SK-N-SH (cell line): ENCODE measurements around the gene SPEG. TPM values are rescaled to one million over a fixed set of nuclear protein-coding genes. Genes with fewer than 3 reads are reported as not detected.

Experiments used
- CTCF ChIA-PET: fragments of 300-600, 350-600 bp; formaldehyde crosslinking; extraction: SDS; loops from one replicate; lab custom pipeline; 2021; lab: Yijun Ruan, JAX
- POLR2A ChIA-PET: fragments of 350-600 bp; sonication (Branson Sonifier 250); formaldehyde crosslinking; extraction: SDS; loops from one replicate; lab custom pipeline; 2020; ENCODE audit warnings: antibody characterized with exemption, inconsistent platforms; lab: Yijun Ruan, JAX
- DNase-seq: peaks from one replicate; pipeline ENCODE4 v3.0.0; 2012
- H2AFZ ChIP-seq: fragments of 200-600 bp; sonication (generic); 2 replicates; pipeline ENCODE4 v1.8.1; 2016; ENCODE audit warnings: antibody characterized with exemption, mild to moderate bottlenecking, low read depth
- H3F3A ChIP-seq: fragments of 200-600 bp; sonication (generic); replicated peaks from 2 replicates; pipeline ENCODE3; 2016; ENCODE audit warnings: antibody characterized with exemption, mild to moderate bottlenecking; ENCODE audit not compliant: insufficient read depth
- H3K27ac ChIP-seq, 2 experiments: fragments of 200-500 bp in 1 of 2; fragments of 200-600 bp in 1 of 2; sonication (Bioruptor generic) in 1 of 2; sonication (generic), shearing (Covaris generic) in 1 of 2; 2 replicates each; pipeline versions ENCODE4 v1.5.1 to v1.6.1; 2014 to 2016; ENCODE audit warnings: low read depth in 2 of 2, inconsistent platforms in 1 of 2, low read length in 1 of 2, mild to moderate bottlenecking in 1 of 2, mixed read lengths in 1 of 2
- H3K27me3 ChIP-seq: fragments of 200-600 bp; sonication (generic), shearing (Covaris generic); 2 replicates; pipeline ENCODE4 v1.6.1; 2016; ENCODE audit warnings: mixed run types; ENCODE audit not compliant: insufficient read depth
- H3K36me3 ChIP-seq, 2 experiments: fragments of 200-500 bp in 1 of 2; fragments of 200-600 bp in 1 of 2; sonication (Bioruptor generic) in 1 of 2; sonication (generic) in 1 of 2; replicated peaks in 1 of 2; 2 replicates each; pipeline versions ENCODE3 to v1.5.1; 2014 to 2016; ENCODE audit warnings: low read length in 1 of 2, mild to moderate bottlenecking in 1 of 2; ENCODE audit not compliant: insufficient read depth in 2 of 2, control insufficient read depth in 1 of 2
- H3K4me1 ChIP-seq, 2 experiments: fragments of 200-500 bp in 1 of 2; fragments of 200-600 bp in 1 of 2; sonication (Bioruptor generic) in 1 of 2; sonication (generic), shearing (Covaris generic) in 1 of 2; 2 replicates each; pipeline versions ENCODE4 v1.5.1 to v1.6.1; 2014 to 2016; ENCODE audit warnings: low read depth in 1 of 2, low read length in 1 of 2, mixed run types in 1 of 2; ENCODE audit not compliant: insufficient read depth in 2 of 2, control insufficient read depth in 1 of 2
- H3K4me2 ChIP-seq: fragments of 200-600 bp; sonication (generic), shearing (Covaris generic); 2 replicates; pipeline ENCODE4 v1.6.1; 2017; ENCODE audit warnings: mixed run types
- H3K4me3 ChIP-seq, 2 experiments: fragments of 200-500 bp in 1 of 2; fragments of 200-600 bp in 1 of 2; sonication (Bioruptor generic) in 1 of 2; sonication (generic), shearing (Covaris generic) in 1 of 2; 2 replicates each; pipeline versions ENCODE4 v1.5.1 to v1.8.1; 2014 to 2016; ENCODE audit warnings: low read depth in 2 of 2, inconsistent platforms in 1 of 2, low read length in 1 of 2, mild to moderate bottlenecking in 1 of 2, mixed read lengths in 1 of 2, moderate library complexity in 1 of 2
- H3K79me2 ChIP-seq: fragments of 200-600 bp; sonication (generic); 2 replicates; pipeline ENCODE4 v1.8.1; 2017; ENCODE audit warnings: mild to moderate bottlenecking; ENCODE audit not compliant: insufficient read depth
- H3K9ac ChIP-seq: fragments of 200-600 bp; sonication (generic); 2 replicates; pipeline ENCODE4 v1.6.1; 2017; ENCODE audit warnings: mixed run types
- H3K9me2 ChIP-seq: fragments of 200-600 bp; sonication (generic); 2 replicates; pipeline ENCODE4 v1.6.1; 2017; ENCODE audit warnings: mixed run types
- H3K9me3 ChIP-seq: fragments of 200-600 bp; sonication (generic); 2 replicates; pipeline ENCODE4 v1.6.1; 2017; ENCODE audit warnings: mixed run types, mild to moderate bottlenecking, moderate library complexity
- H4K20me1 ChIP-seq: fragments of 200-600 bp; sonication (generic); 2 replicates; pipeline ENCODE4 v1.6.1; 2017; ENCODE audit warnings: mild to moderate bottlenecking, mixed run types; ENCODE audit not compliant: insufficient read depth
- CHD2 ChIP-seq: fragments of 150-350 bp; IDR thresholded peaks from 2 replicates; pipeline ENCODE4 v1.6.1; 2018; ENCODE audit warnings: low read length; ENCODE audit not compliant: partially characterized antibody
- ELF1 ChIP-seq: IDR thresholded peaks from 2 replicates; pipeline ENCODE4 v1.4.0; 2012
- FOSL2 ChIP-seq: IDR thresholded peaks from 2 replicates; pipeline ENCODE4 v1.4.0; 2012; ENCODE audit warnings: low read depth, mild to moderate bottlenecking, moderate library complexity, borderline replicate concordance
- GABPA ChIP-seq: IDR thresholded peaks from 2 replicates; pipeline ENCODE4 v1.4.0; 2012; ENCODE audit warnings: low read depth, mild to moderate bottlenecking
- IRF3 ChIP-seq: fragments of 150-350 bp; IDR thresholded peaks from 2 replicates; pipeline ENCODE4 v1.6.1; 2016; ENCODE audit warnings: mild to moderate bottlenecking, low read depth, low read length
- MXI1 ChIP-seq: IDR thresholded peaks from 2 replicates; pipeline ENCODE4 v1.6.1; 2012; ENCODE audit warnings: mild to moderate bottlenecking, low read depth, low read length, improper control_type of control experiment
- PBX3 ChIP-seq: IDR thresholded peaks from 2 replicates; pipeline ENCODE4; 2012
- POLR2AphosphoS5 ChIP-seq: IDR thresholded peaks from 2 replicates; pipeline ENCODE4 v1.6.1; 2012; ENCODE audit warnings: low read depth, low read length
- RAD21 ChIP-seq: IDR thresholded peaks from 2 replicates; pipeline ENCODE4 v1.6.1; 2012; ENCODE audit warnings: mild to moderate bottlenecking, low read length
- RCOR1 ChIP-seq: fragments of 150-350 bp; IDR thresholded peaks from 2 replicates; pipeline ENCODE4 v1.6.1; 2017; ENCODE audit warnings: antibody characterized with exemption, low read length
- REST ChIP-seq: IDR thresholded peaks from 2 replicates; pipeline ENCODE4 v1.6.1; 2012; ENCODE audit warnings: mild to moderate bottlenecking, low read depth, low read length, moderate library complexity
- RFX5 ChIP-seq: IDR thresholded peaks from 2 replicates; pipeline ENCODE4 v1.6.1; 2012; ENCODE audit warnings: mild to moderate bottlenecking, improper control_type of control experiment, low read length
- SIN3A ChIP-seq: IDR thresholded peaks from 2 replicates; pipeline ENCODE4 v1.6.1; 2012; ENCODE audit warnings: low read depth, mild to moderate bottlenecking, low read length, moderate library complexity, borderline replicate concordance
- TAF1 ChIP-seq: IDR thresholded peaks from 2 replicates; pipeline ENCODE4 v1.6.1; 2012; ENCODE audit warnings: low read depth, mild to moderate bottlenecking, low read length, moderate library complexity, borderline replicate concordance
- TCF12 ChIP-seq: IDR thresholded peaks from 2 replicates; pipeline ENCODE4 v1.4.0; 2012
- TEAD4 ChIP-seq: IDR thresholded peaks from 2 replicates; pipeline ENCODE4 v1.4.0; 2012; ENCODE audit warnings: mild to moderate bottlenecking, borderline replicate concordance; ENCODE audit not compliant: insufficient read depth
- USF1 ChIP-seq: IDR thresholded peaks from 2 replicates; pipeline ENCODE4 v1.4.0; 2012; ENCODE audit warnings: low read depth, borderline replicate concordance
- USF2 ChIP-seq: fragments of 150-350 bp; IDR thresholded peaks from 2 replicates; pipeline ENCODE4 v1.6.1; 2017; ENCODE audit warnings: antibody characterized with exemption, low read length, low read depth, borderline replicate concordance
- YY1 ChIP-seq: IDR thresholded peaks from 2 replicates; pipeline ENCODE4 v1.4.0; 2012; ENCODE audit warnings: low read depth, mild to moderate bottlenecking
- WGBS: methylation state at CpG from one replicate; pipeline ENCODE4 v1.1.6; 2017; ENCODE audit warnings: low lambda C conversion rate; 5-methylcytosine and 5-hydroxymethylcytosine counted together
- polyA plus RNA-seq, 3 experiments: library from polyadenylated mRNA; depleted of rRNA; stranded (reverse); fragments of >200 nt; gene quantifications; 2 replicates each; pipeline ENCODE4 v1.2.3, GENCODE V29; 2012

SPEG gene
- polyA plus RNA-seq, 1 of the 3 experiments (the other 2 are of a cell fraction): 107 TPM

- no peak for TF ChIP-seq YY1
These were observed 102.3 kb downstream of the SPEG start (continued) for GRCh38 chr2:219536967-219537366.

GRCh38 chr2:219537657-219538488 lies 103.2 kb downstream of the SPEG start:
- H3K9ac ChIP-seq: no peak overlapping the region
- no peaks in the 10 kb centered on the region for H3K9me2 ChIP-seq
- ChIA-PET POLR2A (no interaction called here), CTCF (interaction anchor here (0.7 to 62.1 kb wide), 7 partner anchors 10 to 152 kb away, joined by 3 to 2824 read pairs (median 21); partner anchors contain the start of genes ASIC4 and GMPPA)
- H3K27me3 ChIP-seq: no peaks in the 10 kb centered on the region
- H3K36me3 ChIP-seq: peaks cover 9 to 28% of the 10 kb centered on the region in 2 experiments
- peaks cover 9% of the 10 kb centered on the region for H3K79me2 ChIP-seq
- peaks cover 20% of the 10 kb centered on the region for H4K20me1 ChIP-seq
- no peak overlapping the region for H3K4me2 ChIP-seq
- H3K4me3 ChIP-seq: no peak overlapping the region
- H3K9me3 ChIP-seq: no peaks in the 10 kb centered on the region
- H3F3A ChIP-seq: peaks cover 6% of the 10 kb centered on the region
- WGBS: 58% methylated on average over 7 of the region's 15 CpGs
- no peak for DNase-seq
- no peak overlapping the region for H2AFZ ChIP-seq
- TF ChIP-seq ELF1 (no peak), GABPA (no peak), YY1 (no peak), REST (no peak), IRF3 (no peak), USF1 (no peak), MXI1 (no peak), RFX5 (no peak), FOSL2 (no peak), POLR2AphosphoS5 (no peak), PBX3 (no peak), TEAD4 (no peak), CHD2 (no peak), SIN3A (no peak), TAF1 (no peak), RCOR1 (no peak), TCF12 (no peak), RAD21 (no peak), USF2 (no peak)
- TF ChIP-seq, all 33 proteins: peak for 0
- Histone ChIP-seq H3K4me1 (peaks cover 7 to 19% of the 10 kb centered on the region in 2 experiments; a peak in 2 of 4 replicates), H3K27ac (no peak overlapping the region)
